Measurements from ENCODE around the gene ACTR3C. TPM values are rescaled to one million over a fixed set of nuclear protein-coding genes. Genes with fewer than 3 reads are reported as not detected.

ACTR3C gene
- total RNA-seq (2014; rRNA removed; shearing (Covaris generic); ENCODE audit: low replicate concordance): 0.48 and 13.8 TPM in 2 replicates

GRCh38 chr7:150322833-150323681, at the start of gene ACTR3C, which contains the start of gene LRRC61:
Gene ACTR3C, minus strand, starts transcription at chr7:150323545. Its CDS starts 28,249 bp downstream, at chr7:150295296.
Gene LRRC61, plus strand, starts transcription at chr7:150323355. Its CDS starts 13,507 bp downstream, at chr7:150336862.
- H3K79me2 ChIP-seq (ENCODE audit: low read length): peaks cover 21% of the 10 kb centered on the region
- peak; percentile 89 for DNase-seq
- peak within 1 kb of the TSS; percentile 54 for H3K27ac ChIP-seq (ENCODE audit: low read length)
- H3K4me1 ChIP-seq (ENCODE audit: low read length): peaks cover 18% of the 10 kb centered on the region
- peak within 1 kb of the TSS; percentile 67 for H3K4me2 ChIP-seq (ENCODE audit: low read depth, low read length, poor library complexity, severe bottlenecking)
- H2AFZ ChIP-seq (ENCODE audit: low read length): peak within 1 kb of the TSS; percentile 16; the same call in 1 of the 2 replicates
- no peaks in the 10 kb centered on the region for H3K36me3 ChIP-seq (ENCODE audit: insufficient read depth, low read length)
- H3K9me2 ChIP-seq (replicated peaks; ENCODE audit: insufficient read depth, low read length): no peaks in the 10 kb centered on the region
- H3K9ac ChIP-seq (ENCODE audit: low read length): peak within 1 kb of the TSS; percentile 88
- no peaks in the 10 kb centered on the region for H3K27me3 ChIP-seq (ENCODE audit: low read length)
- H3K4me3 ChIP-seq (ENCODE audit: low read length): peak within 1 kb of the TSS; percentile 79
- H3K9me3 ChIP-seq (ENCODE audit: low read length): no peaks in the 10 kb centered on the region
- H4K20me1 ChIP-seq (ENCODE audit: insufficient read depth, low read depth, low read length): 0 out of 2 replicates have a peak, but pooled peaks cover 2% of the 10 kb centered on the region

GRCh38 chr7:150372271-150373048, 49.1 kb upstream of the ACTR3C start:
- H3K4me1 ChIP-seq (ENCODE audit: low read length): peaks cover 22% of the 10 kb centered on the region

GRCh38 chr7:150371996-150372270, 48.6 kb upstream of the ACTR3C start:
- H4K20me1 ChIP-seq (ENCODE audit: insufficient read depth, low read depth, low read length): peaks cover 12% of the 10 kb centered on the region; the same call in 1 of the 2 replicates
- no peaks in the 10 kb centered on the region for H3K27me3 ChIP-seq (ENCODE audit: low read length)
- H3K36me3 ChIP-seq (ENCODE audit: insufficient read depth, low read length): peaks cover 15% of the 10 kb centered on the region
- H3K27ac ChIP-seq (ENCODE audit: low read length): no peak overlapping the region
- no peak for DNase-seq
- H3K79me2 ChIP-seq (ENCODE audit: low read length): peaks cover 22% of the 10 kb centered on the region
- no peak overlapping the region for H3K9ac ChIP-seq (ENCODE audit: low read length)
- H3K4me1 ChIP-seq (ENCODE audit: low read length): peaks cover 23% of the 10 kb centered on the region
- H3K4me2 ChIP-seq (ENCODE audit: low read depth, low read length, poor library complexity, severe bottlenecking): no peak overlapping the region
- H2AFZ ChIP-seq (ENCODE audit: low read length): no peak overlapping the region
- no peaks in the 10 kb centered on the region for H3K9me2 ChIP-seq (replicated peaks; ENCODE audit: insufficient read depth, low read length)
- no peaks in the 10 kb centered on the region for H3K9me3 ChIP-seq (ENCODE audit: low read length)
- H3K4me3 ChIP-seq (ENCODE audit: low read length): no peak overlapping the region

More at GRCh38 chr7:150372271-150373048, 49.1 kb upstream of the ACTR3C start:
- Histone ChIP-seq H3K36me3 (ENCODE audit: insufficient read depth, low read length) (peaks cover 15% of the 10 kb centered on the region), H3K9ac (ENCODE audit: low read length) (no peak overlapping the region), H3K79me2 (ENCODE audit: low read length) (peaks cover 22% of the 10 kb centered on the region), H3K27me3 (ENCODE audit: low read length) (no peaks in the 10 kb centered on the region), H3K27ac (ENCODE audit: low read length) (no peak overlapping the region), H3K4me2 (ENCODE audit: low read depth, low read length, poor library complexity, severe bottlenecking) (no peak overlapping the region), H2AFZ (ENCODE audit: low read length) (no peak overlapping the region), H3K9me3 (ENCODE audit: low read length) (no peaks in the 10 kb centered on the region), H3K4me3 (ENCODE audit: low read length) (no peak overlapping the region), H4K20me1 (ENCODE audit: insufficient read depth, low read depth, low read length) (peaks cover 12% of the 10 kb centered on the region; the same call in 1 of the 2 replicates), H3K9me2 (replicated peaks; ENCODE audit: insufficient read depth, low read length) (no peaks in the 10 kb centered on the region)
- DNase-seq: no peak

- Histone ChIP-seq H3K9ac (ENCODE audit: low read length) (no peak overlapping the region), H3K27me3 (ENCODE audit: low read length) (no peaks in the 10 kb centered on the region), H3K4me1 (ENCODE audit: low read length) (peaks cover 24% of the 10 kb centered on the region), H3K4me2 (ENCODE audit: low read depth, low read length, poor library complexity, severe bottlenecking) (no peak overlapping the region), H3K9me2 (replicated peaks; ENCODE audit: insufficient read depth, low read length) (no peaks in the 10 kb centered on the region), H3K9me3 (ENCODE audit: low read length) (no peaks in the 10 kb centered on the region), H3K36me3 (ENCODE audit: insufficient read depth, low read length) (peaks cover 15% of the 10 kb centered on the region), H2AFZ (ENCODE audit: low read length) (no peak overlapping the region), H3K27ac (ENCODE audit: low read length) (no peak overlapping the region), H3K4me3 (ENCODE audit: low read length) (no peak overlapping the region), H3K79me2 (ENCODE audit: low read length) (peaks cover 22% of the 10 kb centered on the region), H4K20me1 (ENCODE audit: insufficient read depth, low read depth, low read length) (peaks cover 12% of the 10 kb centered on the region; the same call in 1 of the 2 replicates)
- DNase-seq: no peak
These were observed 48.0 kb upstream of the ACTR3C start for GRCh38 chr7:150371131-150371995.

GRCh38 chr7:150370612-150371071, 47.3 kb upstream of the ACTR3C start:
- Histone ChIP-seq H3K4me2 (ENCODE audit: low read depth, low read length, poor library complexity, severe bottlenecking) (peak overlapping the region; percentile 90), H4K20me1 (ENCODE audit: insufficient read depth, low read depth, low read length) (peaks cover 12% of the 10 kb centered on the region; the same call in 1 of the 2 replicates), H3K9me2 (replicated peaks; ENCODE audit: insufficient read depth, low read length) (no peaks in the 10 kb centered on the region), H3K79me2 (ENCODE audit: low read length) (peaks cover 22% of the 10 kb centered on the region), H3K9ac (ENCODE audit: low read length) (peak overlapping the region; percentile 99; the same call in 1 of the 2 replicates), H3K9me3 (ENCODE audit: low read length) (no peaks in the 10 kb centered on the region), H2AFZ (ENCODE audit: low read length) (no peak overlapping the region), H3K4me1 (ENCODE audit: low read length) (peaks cover 31% of the 10 kb centered on the region), H3K27me3 (ENCODE audit: low read length) (no peaks in the 10 kb centered on the region), H3K4me3 (ENCODE audit: low read length) (no peak overlapping the region), H3K36me3 (ENCODE audit: insufficient read depth, low read length) (peaks cover 15% of the 10 kb centered on the region), H3K27ac (ENCODE audit: low read length) (no peak overlapping the region)
- DNase-seq: no peak

- peaks cover 22% of the 10 kb centered on the region for H3K79me2 ChIP-seq (ENCODE audit: low read length)
- H3K4me1 ChIP-seq (ENCODE audit: low read length): peaks cover 31% of the 10 kb centered on the region
- H2AFZ ChIP-seq (ENCODE audit: low read length): no peak overlapping the region
These were observed 46.6 kb upstream of the ACTR3C start for GRCh38 chr7:150369748-150370501.

More at GRCh38 chr7:150369748-150370501, 46.6 kb upstream of the ACTR3C start:
- peak overlapping the region; percentile 90 for H3K4me2 ChIP-seq (ENCODE audit: low read depth, low read length, poor library complexity, severe bottlenecking)
- DNase-seq: no peak
- no peaks in the 10 kb centered on the region for H3K9me3 ChIP-seq (ENCODE audit: low read length)
- no peaks in the 10 kb centered on the region for H3K9me2 ChIP-seq (replicated peaks; ENCODE audit: insufficient read depth, low read length)
- H3K36me3 ChIP-seq (ENCODE audit: insufficient read depth, low read length): peaks cover 15% of the 10 kb centered on the region
- H3K27ac ChIP-seq (ENCODE audit: low read length): no peak overlapping the region
- H3K4me3 ChIP-seq (ENCODE audit: low read length): peak overlapping the region; percentile 99
- peaks cover 12% of the 10 kb centered on the region; the same call in 1 of the 2 replicates for H4K20me1 ChIP-seq (ENCODE audit: insufficient read depth, low read depth, low read length)
- H3K9ac ChIP-seq (ENCODE audit: low read length): peak overlapping the region; percentile 99
- no peaks in the 10 kb centered on the region for H3K27me3 ChIP-seq (ENCODE audit: low read length)
